GM13977 (cell line): Measurements from ENCODE around the gene ILKAP.

Experiments
- DNase-seq: peaks from one replicate; pipeline ENCODE4 v3.0.0; 2012; ENCODE audit warnings: low spot score
- CTCF ChIP-seq: IDR thresholded peaks from 2 replicates; pipeline ENCODE4 v1.5.1; 2012; ENCODE audit warnings: mild to moderate bottlenecking, control low read depth; ENCODE audit not compliant: insufficient read depth; ENCODE audit errors: extremely low read depth, missing control alignments
- in situ Hi-C: fragments of 300-500 bp; cut with MboI; formaldehyde crosslinking; loops from one replicate; pipeline ENCODE4 v1.12.0; 2022; ENCODE audit warnings: low sequenced_read_pairs, low pct_unique_long_range_greater_than_20kb, mixed read lengths, inconsistent platforms; ENCODE audit not compliant: unreplicated experiment

The ILKAP gene

GRCh38 chr2:238125127-238125885 lies 78.2 kb downstream of the ILKAP start:
- DNase-seq, result no peak
- in situ Hi-C loops, result no loop called here
- TF ChIP-seq CTCF, result no peak

GRCh38 chr2:238124488-238125126 lies 78.9 kb downstream of the ILKAP start:
- in situ Hi-C loops, result no loop called here
- no peak for DNase-seq
- TF ChIP-seq CTCF, result no peak

- TF ChIP-seq CTCF, result no peak
- DNase-seq, result no peak
- in situ Hi-C loops, result no loop called here
These were observed 79.5 kb downstream of the ILKAP start for GRCh38 chr2:238123991-238124470.

- in situ Hi-C loops, result no loop called here
- no peak for DNase-seq
- no peak for TF ChIP-seq CTCF
These were observed 80.1 kb downstream of the ILKAP start for GRCh38 chr2:238123218-238123971.

GRCh38 chr2:238122287-238123217 lies 80.9 kb downstream of the ILKAP start:
- in situ Hi-C loops, result no loop called here
- DNase-seq, result no peak
- no peak for TF ChIP-seq CTCF
